AG09319 (cell line): ENCODE data around the gene CSNK2B.

ENCODE experiments used
- DNase-seq: peaks from one replicate; pipeline ENCODE4 v3.0.0-alpha.2; 2010; ENCODE audit warnings: low read depth; ENCODE audit errors: extremely low read depth
- CTCF ChIP-seq: IDR thresholded peaks from 2 replicates; pipeline ENCODE4 v1.5.1; 2011; ENCODE audit warnings: low read depth, mild to moderate bottlenecking, inconsistent platforms, low read length, moderate library complexity

CSNK2B gene

GRCh38 chr6:31665501-31666336 is at the start of gene CSNK2B:
CSNK2B (plus strand) TSS chr6:31666080; CDS start chr6:31666832, 752 bp downstream.
- no peak for TF ChIP-seq CTCF
- peak; percentile 91 for DNase-seq

- TF ChIP-seq CTCF: no peak
Measured at GRCh38 chr6:31617010-31617409, 48.9 kb upstream of the CSNK2B start.

GRCh38 chr6:31619805-31620585 is 45.9 kb upstream of the CSNK2B start:
- DNase-seq: peak; percentile 95
- no peak for TF ChIP-seq CTCF

More at GRCh38 chr6:31617010-31617409, 48.9 kb upstream of the CSNK2B start:
- DNase-seq: no peak

GRCh38 chr6:31620586-31621319 is 45.1 kb upstream of the CSNK2B start, which contains the start of gene PRRC2A:
PRRC2A (plus strand) TSS chr6:31620715; CDS start chr6:31622790, 2,075 bp downstream.
- no peak for TF ChIP-seq CTCF
- peak; percentile 97 for DNase-seq

GRCh38 chr6:31621320-31621939 is 44.5 kb upstream of the CSNK2B start:
- no peak for TF ChIP-seq CTCF
- DNase-seq: no peak

- no peak for DNase-seq
- no peak for TF ChIP-seq CTCF
Measured at GRCh38 chr6:31621991-31622390, 43.9 kb upstream of the CSNK2B start.
